Hepatocyte (in vitro differentiated cells): Measurements from ENCODE around the gene RAB1B.

Source experiments
- EZH2 ChIP-seq: fragments of 200-600 bp; sonication (generic); IDR thresholded peaks from 2 replicates; pipeline ENCODE4 v1.6.1; 2016; ENCODE audit warnings: antibody characterized with exemption, mild to moderate bottlenecking, borderline replicate concordance
- EZH2phosphoT487 ChIP-seq: fragments of 200-600 bp; sonication (generic); IDR thresholded peaks from one replicate; pipeline ENCODE4 v1.6.1; 2018; ENCODE audit warnings: antibody characterized with exemption, mild to moderate bottlenecking, low read depth, moderate library complexity; ENCODE audit not compliant: unreplicated experiment, severe bottlenecking
- TF ChIP-seq, protein P1 (sequence below): fragments of 200-600 bp; sonication (generic); IDR thresholded peaks from 2 replicates; pipeline ENCODE4 v1.5.1; 2016; ENCODE audit warnings: antibody characterized with exemption, mild to moderate bottlenecking; ENCODE audit not compliant: poor library complexity

- TF ChIP-seq, protein P1, sequence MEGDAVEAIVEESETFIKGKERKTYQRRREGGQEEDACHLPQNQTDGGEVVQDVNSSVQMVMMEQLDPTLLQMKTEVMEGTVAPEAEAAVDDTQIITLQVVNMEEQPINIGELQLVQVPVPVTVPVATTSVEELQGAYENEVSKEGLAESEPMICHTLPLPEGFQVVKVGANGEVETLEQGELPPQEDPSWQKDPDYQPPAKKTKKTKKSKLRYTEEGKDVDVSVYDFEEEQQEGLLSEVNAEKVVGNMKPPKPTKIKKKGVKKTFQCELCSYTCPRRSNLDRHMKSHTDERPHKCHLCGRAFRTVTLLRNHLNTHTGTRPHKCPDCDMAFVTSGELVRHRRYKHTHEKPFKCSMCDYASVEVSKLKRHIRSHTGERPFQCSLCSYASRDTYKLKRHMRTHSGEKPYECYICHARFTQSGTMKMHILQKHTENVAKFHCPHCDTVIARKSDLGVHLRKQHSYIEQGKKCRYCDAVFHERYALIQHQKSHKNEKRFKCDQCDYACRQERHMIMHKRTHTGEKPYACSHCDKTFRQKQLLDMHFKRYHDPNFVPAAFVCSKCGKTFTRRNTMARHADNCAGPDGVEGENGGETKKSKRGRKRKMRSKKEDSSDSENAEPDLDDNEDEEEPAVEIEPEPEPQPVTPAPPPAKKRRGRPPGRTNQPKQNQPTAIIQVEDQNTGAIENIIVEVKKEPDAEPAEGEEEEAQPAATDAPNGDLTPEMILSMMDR, result no peak
- TF ChIP-seq EZH2 (no peak), EZH2phosphoT487 (no peak)
These were observed 10.1 kb downstream of the RAB1B start for GRCh38 chr11:66278363-66279091.
